ENCODE results near the gene SWI5. TPM values are rescaled to one million over a fixed set of nuclear protein-coding genes. Genes with fewer than 3 reads are reported as not detected.

SWI5 gene
- total and polyA plus RNA-seq, 2 donors (not counting 1 experiment from before 2014, with no cell fraction given): 35.7 to 46.7 TPM

GRCh38 chr9:128251732-128252100, 24.4 kb upstream of the SWI5 start:
- Histone ChIP-seq H3K4me1 (ENCODE audit: control insufficient read depth, extremely low read depth, insufficient read depth, low read length) (no peaks in the 10 kb centered on the region), H3K4me3 (replicated peaks in 1 of 4; ENCODE audit: control extremely low read depth in 1 of 4, insufficient read depth in 1 of 4, low read depth in 3 of 4, low read length in 4 of 4) (no peak overlapping the region), H3K27ac (ENCODE audit: insufficient read depth, low read length) (no peak overlapping the region), H3K27me3 (ENCODE audit: control insufficient read depth, insufficient read depth, low read length) (no peaks in the 10 kb centered on the region), H4K20me1 (ENCODE audit: control insufficient read depth, extremely low read depth, insufficient read depth, low read length) (no peaks in the 10 kb centered on the region), H3K9ac (ENCODE audit: insufficient read depth, low read length) (no peak overlapping the region), H3K4me2 (ENCODE audit: extremely low read depth, insufficient read depth, low read length) (no peak overlapping the region), H3K79me2 (ENCODE audit: control insufficient read depth, insufficient read depth, low read length) (no peaks in the 10 kb centered on the region), H3K9me3 (ENCODE audit: control insufficient read depth, insufficient read depth, low read depth, low read length) (no peaks in the 10 kb centered on the region), H2AFZ (ENCODE audit: low read length) (no peak overlapping the region), H3K36me3 (ENCODE audit: control insufficient read depth, insufficient read depth, low read length) (peaks cover 4% of the 10 kb centered on the region)
- peak; percentile 8 to 37 for DNase-seq (ENCODE audit: low read depth in 2 of 2)
- TF ChIP-seq CTCF (conservative IDR thresholded peaks at IDR 0.05 in 1 of 2, IDR thresholded peaks at IDR 0.05 in 1 of 2; ENCODE audit: low read depth in 1 of 2, low read length in 2 of 2) (no peak), EZH2 (IDR thresholded peaks at IDR 0.05; ENCODE audit: low read length, missing control alignments) (no peak)

GRCh38 chr9:128252317-128253139, 23.5 kb upstream of the SWI5 start:
- Histone ChIP-seq H3K4me1 (ENCODE audit: control insufficient read depth, extremely low read depth, insufficient read depth, low read length) (no peaks in the 10 kb centered on the region), H3K36me3 (ENCODE audit: control insufficient read depth, insufficient read depth, low read length) (peaks cover 7% of the 10 kb centered on the region), H3K27ac (ENCODE audit: insufficient read depth, low read length) (no peak overlapping the region), H3K9ac (ENCODE audit: insufficient read depth, low read length) (no peak overlapping the region), H2AFZ (ENCODE audit: low read length) (no peak overlapping the region), H3K4me2 (ENCODE audit: extremely low read depth, insufficient read depth, low read length) (no peak overlapping the region), H4K20me1 (ENCODE audit: control insufficient read depth, extremely low read depth, insufficient read depth, low read length) (no peaks in the 10 kb centered on the region), H3K9me3 (ENCODE audit: control insufficient read depth, insufficient read depth, low read depth, low read length) (no peaks in the 10 kb centered on the region), H3K79me2 (ENCODE audit: control insufficient read depth, insufficient read depth, low read length) (no peaks in the 10 kb centered on the region), H3K4me3 (replicated peaks in 1 of 4; ENCODE audit: control extremely low read depth in 1 of 4, insufficient read depth in 1 of 4, low read depth in 3 of 4, low read length in 4 of 4) (no peak overlapping the region), H3K27me3 (ENCODE audit: control insufficient read depth, insufficient read depth, low read length) (no peaks in the 10 kb centered on the region)
- DNase-seq (ENCODE audit: low read depth in 2 of 2): no peak
- TF ChIP-seq EZH2 (IDR thresholded peaks at IDR 0.05; ENCODE audit: low read length, missing control alignments) (no peak), CTCF (conservative IDR thresholded peaks at IDR 0.05 in 1 of 2, IDR thresholded peaks at IDR 0.05 in 1 of 2; ENCODE audit: low read depth in 1 of 2, low read length in 2 of 2) (no peak)

- Histone ChIP-seq H4K20me1 (ENCODE audit: control insufficient read depth, extremely low read depth, insufficient read depth, low read length) (no peaks in the 10 kb centered on the region), H3K27me3 (ENCODE audit: control insufficient read depth, insufficient read depth, low read length) (no peaks in the 10 kb centered on the region), H3K27ac (ENCODE audit: insufficient read depth, low read length) (no peak overlapping the region), H3K9me3 (ENCODE audit: control insufficient read depth, insufficient read depth, low read depth, low read length) (no peaks in the 10 kb centered on the region), H2AFZ (ENCODE audit: low read length) (no peak overlapping the region), H3K36me3 (ENCODE audit: control insufficient read depth, insufficient read depth, low read length) (peaks cover 13% of the 10 kb centered on the region), H3K79me2 (ENCODE audit: control insufficient read depth, insufficient read depth, low read length) (no peaks in the 10 kb centered on the region), H3K4me3 (replicated peaks in 1 of 4; ENCODE audit: control extremely low read depth in 1 of 4, insufficient read depth in 1 of 4, low read depth in 3 of 4, low read length in 4 of 4) (no peak overlapping the region), H3K4me1 (ENCODE audit: control insufficient read depth, extremely low read depth, insufficient read depth, low read length) (no peaks in the 10 kb centered on the region), H3K4me2 (ENCODE audit: extremely low read depth, insufficient read depth, low read length) (no peak overlapping the region), H3K9ac (ENCODE audit: insufficient read depth, low read length) (no peak overlapping the region)
- DNase-seq (ENCODE audit: low read depth in 2 of 2): no peak
- TF ChIP-seq CTCF (conservative IDR thresholded peaks at IDR 0.05 in 1 of 2, IDR thresholded peaks at IDR 0.05 in 1 of 2; ENCODE audit: low read depth in 1 of 2, low read length in 2 of 2) (no peak), EZH2 (IDR thresholded peaks at IDR 0.05; ENCODE audit: low read length, missing control alignments) (no peak)
These were observed 22.7 kb upstream of the SWI5 start for GRCh38 chr9:128253140-128253990.
